PC-9 (cell line): ENCODE results near the gene MPP2. TPM values are rescaled to one million over a fixed set of nuclear protein-coding genes. Genes with fewer than 3 reads are reported as not detected.
"Not testable (repeated sequence)": the region's sequence is repeated elsewhere in the genome, so short reads cannot be mapped to it uniquely, and the experiment has no call there.

Experiments used
- BruUV-seq: library from RNA; stranded (reverse); fragments of 400-500 nt; replicated peaks from 2 replicates; lab custom pipeline; 2021; lab: Mats Ljungman, UMichigan
- CTCF ChIA-PET: fragments of 300-600 bp; sonication (Branson Sonifier 250); formaldehyde crosslinking; loops from one replicate; lab custom pipeline; 2022; ENCODE audit warnings: antibody characterized with exemption; lab: Charles Lee
- POLR2A ChIA-PET: fragments of 300-600 bp; sonication (Branson Sonifier 250); formaldehyde crosslinking; loops from one replicate; lab custom pipeline; 2022; ENCODE audit warnings: antibody characterized with exemption; ENCODE audit not compliant: unreplicated experiment; lab: Charles Lee
- DNase-seq, 2 experiments: peaks; one replicate each; pipeline versions ENCODE4 v3.0.0 to v3.0.0-alpha.2; 2015 to 2022; ENCODE audit warnings: mixed read lengths in 1 of 2
- H2AFZ ChIP-seq: fragments of 200-600 bp; sonication (generic); 2 replicates; pipeline ENCODE4 v1.8.1; 2017; ENCODE audit warnings: antibody characterized with exemption
- H3F3A ChIP-seq: fragments of 200-600 bp; sonication (generic); 2 replicates; pipeline ENCODE4 v1.8.1; 2017; ENCODE audit warnings: antibody characterized with exemption, mild to moderate bottlenecking, low read depth; ENCODE audit not compliant: insufficient read depth
- H3K27ac ChIP-seq: fragments of 200-600 bp; sonication (generic); 2 replicates; pipeline ENCODE4 v1.6.1; 2016; ENCODE audit warnings: mixed run types
- H3K27me3 ChIP-seq: fragments of 200-600 bp; sonication (generic); 2 replicates; pipeline ENCODE4 v1.6.1; 2016; ENCODE audit warnings: low read depth, mixed run types; ENCODE audit not compliant: insufficient read depth
- H3K36me3 ChIP-seq: fragments of 200-600 bp; sonication (generic); 2 replicates; pipeline ENCODE4 v1.6.1; 2016; ENCODE audit warnings: low read depth, mixed run types
- H3K4me1 ChIP-seq: fragments of 200-600 bp; sonication (generic); replicated peaks from 2 replicates; pipeline ENCODE4 v1.6.1; 2016; ENCODE audit warnings: mixed run types; ENCODE audit not compliant: insufficient read depth
- H3K4me2 ChIP-seq: fragments of 200-600 bp; sonication (generic); 2 replicates; pipeline ENCODE4 v1.6.1; 2017; ENCODE audit warnings: mixed run types
- H3K4me3 ChIP-seq: fragments of 200-600 bp; sonication (generic); 2 replicates; pipeline ENCODE4 v1.6.1; 2016; ENCODE audit warnings: mixed run types
- H3K79me2 ChIP-seq: fragments of 200-600 bp; sonication (generic); 2 replicates; pipeline ENCODE4 v1.6.1; 2017; ENCODE audit warnings: low read depth, mixed run types
- H3K9me2 ChIP-seq: fragments of 200-600 bp; sonication (generic); 2 replicates; pipeline ENCODE4 v1.8.1; 2017; ENCODE audit warnings: mild to moderate bottlenecking; ENCODE audit not compliant: insufficient read depth
- H3K9me3 ChIP-seq: fragments of 200-600 bp; sonication (generic); 2 replicates; pipeline ENCODE4 v1.8.1; 2016; ENCODE audit warnings: low read depth; ENCODE audit not compliant: insufficient read depth
- H4K20me1 ChIP-seq: fragments of 200-600 bp; sonication (generic); 2 replicates; pipeline ENCODE4 v1.8.1; 2017; ENCODE audit not compliant: insufficient read depth
- CTCF ChIP-seq: fragments of 200-600 bp; sonication (generic); conservative IDR thresholded peaks from 2 replicates; pipeline ENCODE4 v1.6.1; 2017; ENCODE audit warnings: mixed run types, antibody characterized with exemption, mild to moderate bottlenecking, moderate library complexity
- EZH2 ChIP-seq: fragments of 200-600 bp; sonication (generic); IDR thresholded peaks from 2 replicates; pipeline ENCODE4 v1.8.0; 2017; ENCODE audit warnings: antibody characterized with exemption, low read depth
- intact Hi-C: fragments of 100-400 bp; cut with micrococcal nuclease; formaldehyde crosslinking; loops from one replicate; pipeline ENCODE4 v1.10.0; 2022; ENCODE audit not compliant: unreplicated experiment
- total RNA-seq: library from RNA; stranded (reverse); gene quantifications from 2 replicates; pipeline ENCODE4 v1.2.3, GENCODE V29; 2021

The MPP2 gene
- total RNA-seq, 1 experiment from 2014 or later = 5.6 TPM

- no peak overlapping the region for H3K27ac ChIP-seq
- no peaks in the 10 kb centered on the region for H3K79me2 ChIP-seq
- TF ChIP-seq CTCF (no peak), EZH2 (no peak)
- no peak overlapping the region for H2AFZ ChIP-seq
- no peaks in the 10 kb centered on the region for H3K9me3 ChIP-seq
- H3K36me3 ChIP-seq = no peaks in the 10 kb centered on the region
- H4K20me1 ChIP-seq = no peaks in the 10 kb centered on the region
- no peak overlapping the region for H3K4me3 ChIP-seq
- no peak for DNase-seq
- peaks cover 6% of the 10 kb centered on the region; the same call in 1 of the 2 replicates for H3K4me1 ChIP-seq
- ChIA-PET POLR2A (no interaction called here), CTCF (interaction anchor here (0.6 kb wide), 1 partner anchor 58 kb away, joined by 8 read pairs; no protein-coding TSS in a partner anchor)
- H3F3A ChIP-seq = no peaks in the 10 kb centered on the region
- intact Hi-C loops = no loop called here
- H3K4me2 ChIP-seq = no peak overlapping the region
- peaks cover 14% of the 10 kb centered on the region; the same call in 1 of the 2 replicates for H3K27me3 ChIP-seq
- no peaks in the 10 kb centered on the region for H3K9me2 ChIP-seq
- BruUV-seq = no TSS peak
Measured at GRCh38 chr17:43897831-43898230, 9.5 kb downstream of the MPP2 start.

- H3K4me2 ChIP-seq, H3K4me1 ChIP-seq, H3K27me3 ChIP-seq, H4K20me1 ChIP-seq, H3K36me3 ChIP-seq, POLR2A ChIA-PET, DNase-seq, H3K27ac ChIP-seq, intact Hi-C loops, H2AFZ ChIP-seq, H3F3A ChIP-seq, H3K4me3 ChIP-seq, H3K9me3 ChIP-seq, H3K9me2 ChIP-seq, H3K79me2 ChIP-seq, BruUV-seq: not testable (repeated sequence)
- CTCF ChIA-PET = interaction anchor here (0.7 kb wide), 1 partner anchor 232 kb away, joined by 8 read pairs; no protein-coding TSS in a partner anchor
Measured at GRCh38 chr17:43894494-43894893, 12.8 kb downstream of the MPP2 start.

GRCh38 chr17:43892647-43892952, 14.7 kb downstream of the MPP2 start:
- H3K4me2 ChIP-seq = no peak overlapping the region
- H3K27me3 ChIP-seq = peaks cover 7% of the 10 kb centered on the region; the same call in 1 of the 2 replicates
- H3K9me3 ChIP-seq = no peaks in the 10 kb centered on the region
- H3K4me1 ChIP-seq = no peaks in the 10 kb centered on the region
- no peak overlapping the region for H3K4me3 ChIP-seq
- DNase-seq = no peak
- H3K79me2 ChIP-seq = no peaks in the 10 kb centered on the region
- H3K36me3 ChIP-seq = no peaks in the 10 kb centered on the region
- no peaks in the 10 kb centered on the region for H4K20me1 ChIP-seq
- no peaks in the 10 kb centered on the region for H3K9me2 ChIP-seq
- ChIA-PET CTCF (no interaction called here), POLR2A (no interaction called here)
- no TSS peak for BruUV-seq
- H3K27ac ChIP-seq = no peak overlapping the region
- TF ChIP-seq EZH2 = no peak
- no peak for TF ChIP-seq CTCF
- H2AFZ ChIP-seq = no peak overlapping the region
- H3F3A ChIP-seq = no peaks in the 10 kb centered on the region
- intact Hi-C loops = no loop called here
